ENCODE data around the gene PDILT.

The PDILT gene

GRCh38 chr16:20372701-20373100 lies 31.8 kb downstream of the PDILT start:
- Histone ChIP-seq H3K4me3 (ENCODE audit: insufficient read depth, low read length, poor library complexity, severe bottlenecking) (no peak overlapping the region), H3K9ac (ENCODE audit: low read length) (no peak overlapping the region), H3K79me2 (ENCODE audit: insufficient read depth, low read length) (no peaks in the 10 kb centered on the region), H2AFZ (ENCODE audit: low read depth, low read length, severe bottlenecking) (no peak overlapping the region), H3K9me2 (replicated peaks; ENCODE audit: insufficient read depth, low read length) (no peaks in the 10 kb centered on the region), H3F3A (ENCODE audit: insufficient read depth) (no peaks in the 10 kb centered on the region), H3K4me2 (ENCODE audit: low read depth, low read length, poor library complexity, severe bottlenecking) (no peak overlapping the region), H4K20me1 (ENCODE audit: low read depth, low read length) (no peaks in the 10 kb centered on the region), H3K36me3 (ENCODE audit: low read length) (no peaks in the 10 kb centered on the region), H3K27me3 (ENCODE audit: low read length) (no peaks in the 10 kb centered on the region), H3K9me3 (ENCODE audit: insufficient read depth, low read length) (no peaks in the 10 kb centered on the region), H3K27ac (ENCODE audit: low read depth, low read length) (no peak overlapping the region)
- TF ChIP-seq EZH2phosphoT487 (conservative IDR thresholded peaks at IDR 0.05; ENCODE audit: low read length): no peak
- TF ChIP-seq CTCF (IDR thresholded peaks at IDR 0.05; ENCODE audit: insufficient read depth, low read length, poor library complexity, severe bottlenecking): no peak

DNA sequence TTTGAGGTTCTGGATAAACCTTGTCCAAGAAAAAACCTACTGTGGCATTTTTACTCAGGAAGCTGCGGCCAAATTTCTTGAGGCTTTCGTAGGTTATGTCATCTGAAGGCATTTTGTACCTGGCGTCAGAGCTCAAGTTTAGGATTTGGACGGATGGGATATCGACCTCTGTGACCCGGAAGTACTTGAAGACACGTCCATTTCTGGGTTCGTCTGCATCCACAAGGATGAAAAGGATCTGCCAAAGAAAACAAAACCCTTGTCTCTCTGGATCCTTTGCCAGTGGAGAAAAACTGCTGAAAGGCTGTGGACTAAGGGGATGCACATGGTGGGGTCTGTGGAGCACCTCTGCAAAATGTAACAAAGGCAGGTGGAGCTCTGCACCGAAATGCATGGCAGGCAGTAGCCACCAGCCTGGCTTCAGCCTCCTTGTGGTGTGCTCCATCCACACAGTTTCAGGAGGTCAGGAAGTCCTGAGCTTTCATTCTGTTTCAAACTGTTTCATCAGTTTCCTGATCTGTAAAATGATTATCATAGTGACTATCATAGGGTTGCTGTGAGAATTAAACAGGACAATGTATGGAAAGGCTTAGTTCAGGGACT lies 35.0 kb downstream of the PDILT start:
- Histone ChIP-seq H3K79me2 (ENCODE audit: insufficient read depth, low read length) (no peaks in the 10 kb centered on the region), H3K9ac (ENCODE audit: low read length) (no peak overlapping the region), H3K4me2 (ENCODE audit: low read depth, low read length, poor library complexity, severe bottlenecking) (no peak overlapping the region), H3K27me3 (ENCODE audit: low read length) (no peaks in the 10 kb centered on the region), H3K36me3 (ENCODE audit: low read length) (no peaks in the 10 kb centered on the region), H3K4me3 (ENCODE audit: insufficient read depth, low read length, poor library complexity, severe bottlenecking) (no peak overlapping the region), H3K9me2 (replicated peaks; ENCODE audit: insufficient read depth, low read length) (no peaks in the 10 kb centered on the region), H3F3A (ENCODE audit: insufficient read depth) (no peaks in the 10 kb centered on the region), H4K20me1 (ENCODE audit: low read depth, low read length) (no peaks in the 10 kb centered on the region), H3K27ac (ENCODE audit: low read depth, low read length) (no peak overlapping the region), H2AFZ (ENCODE audit: low read depth, low read length, severe bottlenecking) (no peak overlapping the region), H3K9me3 (ENCODE audit: insufficient read depth, low read length) (no peaks in the 10 kb centered on the region)
- no peak for TF ChIP-seq CTCF (IDR thresholded peaks at IDR 0.05; ENCODE audit: insufficient read depth, low read length, poor library complexity, severe bottlenecking)
- no peak for TF ChIP-seq EZH2phosphoT487 (conservative IDR thresholded peaks at IDR 0.05; ENCODE audit: low read length)

- Histone ChIP-seq H2AFZ (ENCODE audit: low read depth, low read length, severe bottlenecking) (no peak overlapping the region), H3F3A (ENCODE audit: insufficient read depth) (no peaks in the 10 kb centered on the region), H3K4me2 (ENCODE audit: low read depth, low read length, poor library complexity, severe bottlenecking) (no peak overlapping the region), H3K9ac (ENCODE audit: low read length) (no peak overlapping the region), H3K27ac (ENCODE audit: low read depth, low read length) (no peak overlapping the region), H4K20me1 (ENCODE audit: low read depth, low read length) (no peaks in the 10 kb centered on the region), H3K9me3 (ENCODE audit: insufficient read depth, low read length) (no peaks in the 10 kb centered on the region), H3K79me2 (ENCODE audit: insufficient read depth, low read length) (no peaks in the 10 kb centered on the region), H3K4me3 (ENCODE audit: insufficient read depth, low read length, poor library complexity, severe bottlenecking) (no peak overlapping the region), H3K9me2 (replicated peaks; ENCODE audit: insufficient read depth, low read length) (no peaks in the 10 kb centered on the region), H3K27me3 (ENCODE audit: low read length) (no peaks in the 10 kb centered on the region), H3K36me3 (ENCODE audit: low read length) (no peaks in the 10 kb centered on the region)
- TF ChIP-seq EZH2phosphoT487 (conservative IDR thresholded peaks at IDR 0.05; ENCODE audit: low read length) (no peak), CTCF (IDR thresholded peaks at IDR 0.05; ENCODE audit: insufficient read depth, low read length, poor library complexity, severe bottlenecking) (no peak)
Observed at GRCh38 chr16:20364051-20364450, 40.5 kb downstream of the PDILT start.

Data from SU-DHL-6 (cell line).